GM12891 (cell line): ENCODE data around the gene ZNF646.

Source experiments
- POLR2A ChIP-seq: IDR thresholded peaks from 2 replicates; pipeline ENCODE4 v1.6.1; 2011; ENCODE audit warnings: low read depth, low read length, control low read depth
- POLR2AphosphoS5 ChIP-seq: IDR thresholded peaks from 2 replicates; pipeline ENCODE4 v1.6.1; 2011; ENCODE audit warnings: low read depth, low read length, control low read depth
- TAF1 ChIP-seq: IDR thresholded peaks from 2 replicates; pipeline ENCODE4 v1.6.1; 2011; ENCODE audit warnings: low read depth, low read length, control low read depth

DNA sequence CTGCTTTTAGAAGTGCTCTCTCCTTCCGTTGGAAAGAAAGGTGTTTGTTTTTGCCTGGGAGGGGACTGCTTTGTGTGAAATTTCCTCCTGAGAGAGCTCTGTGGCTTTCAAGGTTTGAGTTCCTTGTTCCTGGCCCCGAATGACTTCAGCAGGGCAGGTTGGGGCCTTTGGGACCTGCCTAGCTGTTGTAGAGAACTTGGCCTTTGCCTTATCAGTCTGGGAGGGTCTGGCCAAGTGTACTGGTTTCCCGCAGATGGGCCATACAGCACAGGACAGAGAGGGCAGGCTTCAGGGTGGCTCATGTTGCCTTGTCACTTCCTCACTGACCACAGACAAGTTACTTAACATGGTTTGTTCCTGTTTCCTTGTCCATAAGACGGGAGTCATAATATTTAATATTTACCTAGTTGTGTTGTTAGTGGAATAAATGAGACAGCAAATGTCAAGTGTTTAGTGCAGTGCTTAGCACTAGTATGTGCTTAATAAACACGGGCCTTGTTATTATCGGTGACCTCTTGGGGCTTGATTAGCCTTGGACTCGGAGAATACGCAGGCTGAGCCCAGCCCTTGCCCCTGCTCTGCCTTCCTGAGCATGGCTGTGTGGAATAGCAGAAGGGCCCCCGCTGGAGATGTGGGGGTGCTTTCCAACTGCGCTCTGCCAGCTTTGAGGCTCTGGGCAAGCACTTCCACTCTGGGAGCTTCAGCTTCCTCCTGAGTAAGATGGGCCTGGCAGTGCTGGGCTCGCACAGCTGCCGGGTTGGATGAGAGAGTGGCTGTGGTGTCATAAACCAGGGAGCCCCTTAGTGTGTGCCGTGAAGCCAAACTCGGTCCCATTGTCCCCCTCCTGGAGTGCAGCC lies 54.7 kb downstream of the ZNF646 start:
- no peak for TF ChIP-seq POLR2AphosphoS5
- no peak for TF ChIP-seq POLR2A
- no peak for TF ChIP-seq TAF1
